Thyroid gland (tissue), 4 donors: ENCODE results near the gene ESR1.

Experiments used
- POLR2A ChIP-seq, 2 donors: fragments of 450-650 bp; IDR thresholded peaks; one replicate each; pipeline ENCODE4 v1.6.1; 2017; ENCODE audit warnings: antibody characterized with exemption in 2 of 2, mild to moderate bottlenecking in 2 of 2, moderate library complexity in 1 of 2
- TF ChIP-seq, protein P1 (sequence below), 6 experiments: fragments of 200-600 bp in 3 of 6; fragments of 450-650 bp in 3 of 6; sonication (generic) in 3 of 6; IDR thresholded peaks; one replicate each; pipeline ENCODE4 v1.5.1; 2016 to 2019; ENCODE audit warnings: antibody characterized with exemption in 6 of 6, mild to moderate bottlenecking in 2 of 6, inconsistent platforms in 1 of 6, moderate library complexity in 1 of 6

DNA sequence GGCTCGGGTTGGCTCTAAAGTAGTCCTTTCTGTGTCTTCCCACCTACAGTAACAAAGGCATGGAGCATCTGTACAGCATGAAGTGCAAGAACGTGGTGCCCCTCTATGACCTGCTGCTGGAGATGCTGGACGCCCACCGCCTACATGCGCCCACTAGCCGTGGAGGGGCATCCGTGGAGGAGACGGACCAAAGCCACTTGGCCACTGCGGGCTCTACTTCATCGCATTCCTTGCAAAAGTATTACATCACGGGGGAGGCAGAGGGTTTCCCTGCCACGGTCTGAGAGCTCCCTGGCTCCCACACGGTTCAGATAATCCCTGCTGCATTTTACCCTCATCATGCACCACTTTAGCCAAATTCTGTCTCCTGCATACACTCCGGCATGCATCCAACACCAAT lies 291.2 kb downstream of the ESR1 start:
- TF ChIP-seq, protein P1, sequence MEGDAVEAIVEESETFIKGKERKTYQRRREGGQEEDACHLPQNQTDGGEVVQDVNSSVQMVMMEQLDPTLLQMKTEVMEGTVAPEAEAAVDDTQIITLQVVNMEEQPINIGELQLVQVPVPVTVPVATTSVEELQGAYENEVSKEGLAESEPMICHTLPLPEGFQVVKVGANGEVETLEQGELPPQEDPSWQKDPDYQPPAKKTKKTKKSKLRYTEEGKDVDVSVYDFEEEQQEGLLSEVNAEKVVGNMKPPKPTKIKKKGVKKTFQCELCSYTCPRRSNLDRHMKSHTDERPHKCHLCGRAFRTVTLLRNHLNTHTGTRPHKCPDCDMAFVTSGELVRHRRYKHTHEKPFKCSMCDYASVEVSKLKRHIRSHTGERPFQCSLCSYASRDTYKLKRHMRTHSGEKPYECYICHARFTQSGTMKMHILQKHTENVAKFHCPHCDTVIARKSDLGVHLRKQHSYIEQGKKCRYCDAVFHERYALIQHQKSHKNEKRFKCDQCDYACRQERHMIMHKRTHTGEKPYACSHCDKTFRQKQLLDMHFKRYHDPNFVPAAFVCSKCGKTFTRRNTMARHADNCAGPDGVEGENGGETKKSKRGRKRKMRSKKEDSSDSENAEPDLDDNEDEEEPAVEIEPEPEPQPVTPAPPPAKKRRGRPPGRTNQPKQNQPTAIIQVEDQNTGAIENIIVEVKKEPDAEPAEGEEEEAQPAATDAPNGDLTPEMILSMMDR (IDR thresholded peaks at IDR 0.05) = no peak
- no peak for TF ChIP-seq POLR2A (IDR thresholded peaks at IDR 0.05)
